Vagina (tissue), 2 donors: ENCODE measurements around the gene AFF3.

ENCODE experiments used
- CTCF ChIP-seq, 3 experiments: fragments of 450-650 bp in 2 of 3; fragments of 200-600 bp in 1 of 3; sonication (generic) in 1 of 3; IDR thresholded peaks; one replicate each; pipeline ENCODE4 v1.5.1; 2017 to 2019; ENCODE audit warnings: antibody characterized with exemption in 3 of 3, mild to moderate bottlenecking in 2 of 3, moderate library complexity in 2 of 3
- POLR2A ChIP-seq, 2 donors: fragments of 450-650 bp; IDR thresholded peaks; one replicate each; pipeline ENCODE4 v1.6.1; 2017; ENCODE audit warnings: antibody characterized with exemption in 2 of 2, mild to moderate bottlenecking in 2 of 2, moderate library complexity in 2 of 2

GRCh38 chr2:99900556-99900955, 241.8 kb downstream of the AFF3 start:
- TF ChIP-seq CTCF (IDR thresholded peaks at IDR 0.05) (no peak), POLR2A (IDR thresholded peaks at IDR 0.05) (no peak)
